AG04450 (cell line): ENCODE measurements around the gene CCDC167. TPM values are rescaled to one million over a fixed set of nuclear protein-coding genes. Genes with fewer than 3 reads are reported as not detected.
"Not testable (repeated sequence)": the region's sequence is repeated elsewhere in the genome, so short reads cannot be mapped to it uniquely, and the experiment has no call there.

ENCODE experiments used
- CTCF ChIA-PET: fragments of 300-600, 350-600 bp; formaldehyde crosslinking; extraction: SDS; loops from one replicate; lab custom pipeline; 2022; ENCODE audit warnings: antibody characterized with exemption, inconsistent platforms; lab: Charles Lee
- POLR2A ChIA-PET: fragments of 350-600 bp; formaldehyde crosslinking; extraction: SDS; loops from one replicate; lab custom pipeline; 2021; ENCODE audit warnings: antibody characterized with exemption, inconsistent platforms; lab: Yijun Ruan, JAX
- DNase-seq: peaks from one replicate; pipeline ENCODE4 v3.0.0-alpha.2; 2011; ENCODE audit warnings: low read depth, low spot score
- H3K27ac ChIP-seq: one replicate; pipeline ENCODE4 v1.5.1; 2012; ENCODE audit warnings: low read depth, low read length, control low read depth
- H3K27me3 ChIP-seq: one replicate; pipeline ENCODE4 v1.6.0; 2012; ENCODE audit warnings: low read length; ENCODE audit not compliant: control insufficient read depth, insufficient read depth
- H3K4me3 ChIP-seq: 2 replicates; pipeline ENCODE4 v1.5.1; 2011; ENCODE audit warnings: mild to moderate bottlenecking, low read depth, low read length, control low read depth
- H3K9me3 ChIP-seq: 2 replicates; pipeline ENCODE4 v1.5.1; 2012; ENCODE audit warnings: low read length; ENCODE audit not compliant: control insufficient read depth, insufficient read depth
- CTCF ChIP-seq: IDR thresholded peaks from 2 replicates; pipeline ENCODE4 v1.5.1; 2011; ENCODE audit warnings: low read depth, low read length, control low read depth, inconsistent platforms
- polyA plus RNA-seq: library from polyadenylated mRNA; depleted of rRNA; stranded (reverse); fragments of >200 nt; gene quantifications from 2 replicates; pipeline ENCODE4 v1.2.3, GENCODE V29; 2011

The CCDC167 gene
- polyA plus RNA-seq, 1 experiment: 27.3 TPM

GRCh38 chr6:37452522-37452921 is 47.2 kb downstream of the CCDC167 start:
- no peaks in the 10 kb centered on the region for H3K27me3 ChIP-seq
- CTCF ChIA-PET: interaction anchor here (0.9 kb wide), 1 partner anchor 127 kb away, joined by 3 read pairs; no protein-coding TSS in a partner anchor
- no peak overlapping the region for H3K4me3 ChIP-seq
- POLR2A ChIA-PET: no interaction called here
- no peaks in the 10 kb centered on the region for H3K9me3 ChIP-seq
- H3K27ac ChIP-seq: no peak overlapping the region
- no peak for DNase-seq
- no peak for TF ChIP-seq CTCF

GRCh38 chr6:37451441-37452193 is 48.1 kb downstream of the CCDC167 start:
- DNase-seq: no peak
- Histone ChIP-seq H3K27me3 (no peaks in the 10 kb centered on the region), H3K9me3 (no peaks in the 10 kb centered on the region), H3K4me3 (no peak overlapping the region), H3K27ac (no peak overlapping the region)
- CTCF ChIA-PET: interaction anchor here (0.9 kb wide), 1 partner anchor 126 kb away, joined by 3 read pairs; no protein-coding TSS in a partner anchor
- POLR2A ChIA-PET: no interaction called here
- TF ChIP-seq CTCF: no peak

- DNase-seq: no peak
- Histone ChIP-seq H3K27ac (no peak overlapping the region), H3K9me3 (no peaks in the 10 kb centered on the region), H3K27me3 (no peaks in the 10 kb centered on the region), H3K4me3 (no peak overlapping the region)
- CTCF ChIA-PET: no interaction called here
- no peak for TF ChIP-seq CTCF
- POLR2A ChIA-PET: no interaction called here
These were observed 49.7 kb downstream of the CCDC167 start for GRCh38 chr6:37449984-37450383.

- DNase-seq, H3K27me3 ChIP-seq, POLR2A ChIA-PET, H3K9me3 ChIP-seq, H3K27ac ChIP-seq, CTCF ChIA-PET, H3K4me3 ChIP-seq: not testable (repeated sequence)
These were observed 56.5 kb downstream of the CCDC167 start for GRCh38 chr6:37443216-37443542.

GRCh38 chr6:37442416-37443215 is 57.1 kb downstream of the CCDC167 start:
- no peak for TF ChIP-seq CTCF
- Histone ChIP-seq H3K9me3 (no peaks in the 10 kb centered on the region), H3K4me3 (no peak overlapping the region), H3K27me3 (no peaks in the 10 kb centered on the region), H3K27ac (no peak overlapping the region)
- POLR2A ChIA-PET: no interaction called here
- CTCF ChIA-PET: no interaction called here
- no peak for DNase-seq
